ENCODE data around the gene OPTN. TPM values are rescaled to one million over a fixed set of nuclear protein-coding genes. Genes with fewer than 3 reads are reported as not detected.

The OPTN gene
- total RNA-seq, 1 donor from 2014 or later: 90.6 TPM

DNA sequence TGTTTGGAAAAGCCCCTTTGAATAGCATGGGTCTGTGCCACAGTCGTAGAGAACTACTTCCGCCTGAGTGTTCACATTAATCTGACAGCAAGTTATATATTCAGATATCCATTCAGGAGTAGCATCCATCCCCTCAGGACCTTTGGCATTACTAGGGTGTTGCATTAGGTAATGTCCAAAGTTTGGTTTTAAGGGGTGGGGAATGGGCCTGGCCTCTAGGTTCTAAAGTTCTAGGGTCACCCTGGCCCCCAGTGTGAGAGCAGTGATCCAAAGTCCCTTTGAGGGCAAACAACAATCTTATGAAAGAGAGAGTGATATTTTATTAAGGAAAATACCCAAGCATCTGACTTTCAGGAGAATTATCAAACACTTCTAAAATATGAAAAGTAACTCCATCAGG lies 73.7 kb downstream of the OPTN start:
- Mint-ChIP-seq H3K9me3 (ENCODE audit: unreplicated experiment) (no peaks in the 10 kb centered on the region), H3K4me3 (ENCODE audit: unreplicated experiment) (no peak overlapping the region), H3K36me3 (ENCODE audit: unreplicated experiment) (no peaks in the 10 kb centered on the region), H3K27me3 (ENCODE audit: unreplicated experiment) (no peaks in the 10 kb centered on the region), H3K4me1 (ENCODE audit: low read depth, unreplicated experiment) (peaks cover 1% of the 10 kb centered on the region), H3K27ac (ENCODE audit: unreplicated experiment) (no peak overlapping the region)
- DNase-seq: no peak
- TF ChIP-seq, protein P1, sequence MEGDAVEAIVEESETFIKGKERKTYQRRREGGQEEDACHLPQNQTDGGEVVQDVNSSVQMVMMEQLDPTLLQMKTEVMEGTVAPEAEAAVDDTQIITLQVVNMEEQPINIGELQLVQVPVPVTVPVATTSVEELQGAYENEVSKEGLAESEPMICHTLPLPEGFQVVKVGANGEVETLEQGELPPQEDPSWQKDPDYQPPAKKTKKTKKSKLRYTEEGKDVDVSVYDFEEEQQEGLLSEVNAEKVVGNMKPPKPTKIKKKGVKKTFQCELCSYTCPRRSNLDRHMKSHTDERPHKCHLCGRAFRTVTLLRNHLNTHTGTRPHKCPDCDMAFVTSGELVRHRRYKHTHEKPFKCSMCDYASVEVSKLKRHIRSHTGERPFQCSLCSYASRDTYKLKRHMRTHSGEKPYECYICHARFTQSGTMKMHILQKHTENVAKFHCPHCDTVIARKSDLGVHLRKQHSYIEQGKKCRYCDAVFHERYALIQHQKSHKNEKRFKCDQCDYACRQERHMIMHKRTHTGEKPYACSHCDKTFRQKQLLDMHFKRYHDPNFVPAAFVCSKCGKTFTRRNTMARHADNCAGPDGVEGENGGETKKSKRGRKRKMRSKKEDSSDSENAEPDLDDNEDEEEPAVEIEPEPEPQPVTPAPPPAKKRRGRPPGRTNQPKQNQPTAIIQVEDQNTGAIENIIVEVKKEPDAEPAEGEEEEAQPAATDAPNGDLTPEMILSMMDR (IDR thresholded peaks at IDR 0.05; ENCODE audit: partially characterized antibody, unreplicated experiment): no peak

DNA sequence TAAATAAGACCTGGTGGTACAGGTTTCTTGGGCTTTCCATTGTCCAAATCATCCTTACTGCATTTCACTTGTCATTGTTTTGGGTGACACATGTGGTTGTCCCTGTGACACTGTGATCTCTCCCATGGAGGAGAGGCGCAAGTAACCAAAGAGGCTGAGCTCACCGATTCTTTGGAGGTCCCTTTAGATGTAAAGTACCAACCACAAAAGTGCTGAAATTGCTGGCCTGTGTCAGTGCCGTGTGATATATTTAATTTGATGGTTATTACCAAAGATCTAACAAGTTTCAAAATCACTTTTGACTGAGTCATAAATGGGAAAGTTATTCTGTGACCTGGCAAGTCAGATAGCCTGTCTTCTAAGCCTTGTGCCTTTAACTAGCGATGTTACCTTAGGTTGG lies 80.8 kb downstream of the OPTN start:
- no peak overlapping the region for H3K27ac Mint-ChIP-seq (ENCODE audit: unreplicated experiment)
- no peaks in the 10 kb centered on the region for H3K27me3 Mint-ChIP-seq (ENCODE audit: unreplicated experiment)
- DNase-seq: no peak
- H3K9me3 Mint-ChIP-seq (ENCODE audit: unreplicated experiment): no peaks in the 10 kb centered on the region
- H3K4me3 Mint-ChIP-seq (ENCODE audit: unreplicated experiment): no peak overlapping the region
- TF ChIP-seq, protein P1 (IDR thresholded peaks at IDR 0.05; ENCODE audit: partially characterized antibody, unreplicated experiment): no peak
- no peaks in the 10 kb centered on the region for H3K36me3 Mint-ChIP-seq (ENCODE audit: unreplicated experiment)
- H3K4me1 Mint-ChIP-seq (ENCODE audit: low read depth, unreplicated experiment): no peaks in the 10 kb centered on the region

DNA sequence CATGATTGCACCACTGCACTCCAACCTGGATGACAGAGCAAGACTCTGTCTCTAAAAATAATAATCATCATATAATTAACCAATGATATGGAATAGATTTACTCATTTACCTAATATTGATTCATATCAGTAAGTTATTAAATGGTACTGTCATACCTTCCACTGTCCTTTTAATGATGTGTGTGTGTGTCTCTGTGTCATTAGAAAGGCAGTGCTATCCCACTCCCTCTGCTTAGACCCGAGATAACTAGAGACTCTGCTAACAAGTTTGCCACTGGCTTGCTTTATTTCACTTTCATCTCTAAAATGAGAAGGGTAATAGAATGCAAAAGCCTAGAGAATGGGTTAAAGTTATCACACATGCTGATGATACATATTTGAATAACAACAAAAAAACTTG lies 82.5 kb downstream of the OPTN start:
- H3K36me3 Mint-ChIP-seq (ENCODE audit: unreplicated experiment): peaks cover 4% of the 10 kb centered on the region
- peaks cover 4% of the 10 kb centered on the region for H3K27me3 Mint-ChIP-seq (ENCODE audit: unreplicated experiment)
- DNase-seq: no peak
- H3K27ac Mint-ChIP-seq (ENCODE audit: unreplicated experiment): no peak overlapping the region
- no peak overlapping the region for H3K4me3 Mint-ChIP-seq (ENCODE audit: unreplicated experiment)
- H3K4me1 Mint-ChIP-seq (ENCODE audit: low read depth, unreplicated experiment): no peaks in the 10 kb centered on the region
- TF ChIP-seq, protein P1 (IDR thresholded peaks at IDR 0.05; ENCODE audit: partially characterized antibody, unreplicated experiment): no peak
- no peaks in the 10 kb centered on the region for H3K9me3 Mint-ChIP-seq (ENCODE audit: unreplicated experiment)

DNA sequence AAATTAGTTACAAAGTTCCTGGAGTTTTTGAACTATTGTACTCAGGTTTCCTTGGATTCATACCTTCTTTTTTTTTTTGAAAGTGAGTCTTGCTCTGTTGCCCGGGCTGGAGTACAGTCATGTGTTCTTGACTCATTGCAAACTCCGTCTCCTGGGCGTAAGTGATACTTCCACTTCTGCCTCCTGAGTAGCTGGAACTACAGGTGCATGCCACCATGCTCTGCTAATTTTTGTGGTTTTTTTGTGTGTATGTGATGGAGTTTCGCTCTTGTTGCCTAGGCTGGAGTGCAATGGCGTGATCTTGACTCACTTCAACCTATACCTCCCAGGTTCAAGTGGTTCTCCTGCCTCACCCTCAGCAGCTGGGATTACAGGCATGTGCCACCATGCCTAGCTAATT lies 83.7 kb downstream of the OPTN start:
- DNase-seq: no peak
- Mint-ChIP-seq H3K36me3 (ENCODE audit: unreplicated experiment) (peaks cover 4% of the 10 kb centered on the region), H3K27me3 (ENCODE audit: unreplicated experiment) (peaks cover 4% of the 10 kb centered on the region), H3K27ac (ENCODE audit: unreplicated experiment) (no peak overlapping the region), H3K4me1 (ENCODE audit: low read depth, unreplicated experiment) (no peaks in the 10 kb centered on the region), H3K9me3 (ENCODE audit: unreplicated experiment) (no peaks in the 10 kb centered on the region), H3K4me3 (ENCODE audit: unreplicated experiment) (no peak overlapping the region)
- TF ChIP-seq, protein P1 (IDR thresholded peaks at IDR 0.05; ENCODE audit: partially characterized antibody, unreplicated experiment): no peak

DNA sequence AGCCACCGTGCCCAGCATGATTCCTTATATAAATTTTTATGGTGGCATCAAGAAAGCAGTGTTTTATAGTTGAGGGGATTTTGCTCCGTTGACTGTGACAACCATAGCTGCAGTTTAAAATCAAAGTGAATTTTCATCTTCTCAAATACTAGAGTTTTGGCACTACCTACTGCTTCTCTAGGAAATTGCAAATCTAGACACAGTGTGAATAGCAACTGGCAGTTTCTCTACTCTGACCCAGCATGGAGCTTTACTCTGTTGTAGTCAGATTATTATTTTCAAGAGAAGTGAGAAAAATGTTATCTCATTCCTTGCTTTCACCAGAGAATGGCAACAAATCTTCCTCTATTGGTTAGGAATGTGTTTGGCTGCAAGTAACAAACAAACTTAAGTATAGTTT lies 84.3 kb downstream of the OPTN start:
- Mint-ChIP-seq H3K4me3 (ENCODE audit: unreplicated experiment) (no peak overlapping the region), H3K9me3 (ENCODE audit: unreplicated experiment) (no peaks in the 10 kb centered on the region), H3K36me3 (ENCODE audit: unreplicated experiment) (peaks cover 4% of the 10 kb centered on the region), H3K27ac (ENCODE audit: unreplicated experiment) (no peak overlapping the region), H3K27me3 (ENCODE audit: unreplicated experiment) (peaks cover 4% of the 10 kb centered on the region), H3K4me1 (ENCODE audit: low read depth, unreplicated experiment) (no peaks in the 10 kb centered on the region)
- DNase-seq: no peak
- TF ChIP-seq, protein P1 (IDR thresholded peaks at IDR 0.05; ENCODE audit: partially characterized antibody, unreplicated experiment): no peak
